Mucosa of descending colon (tissue), 3 donors: ENCODE measurements around the gene TMIE. TPM values are rescaled to one million over a fixed set of nuclear protein-coding genes. Genes with fewer than 3 reads are reported as not detected.

Experiments
- ATAC-seq: fragments of 200-7000 bp; cut with Tn5 transposase; one replicate; pipeline ENCODE4 v1.9.1; 2020; ENCODE audit warnings: mild to moderate bottlenecking, moderate library complexity
- DNase-seq, 3 donors: peaks; one replicate each; pipeline ENCODE4 v3.0.0-alpha.2; 2020
- H3K36me3 ChIP-seq: fragments of 200-600 bp; one replicate; pipeline ENCODE4 v1.8.0; 2021; ENCODE audit warnings: low read depth, mild to moderate bottlenecking
- H3K4me1 ChIP-seq: fragments of 200-600 bp; one replicate; pipeline ENCODE4 v1.8.0; 2021; ENCODE audit warnings: low read depth, mild to moderate bottlenecking
- H3K4me3 ChIP-seq: fragments of 200-600 bp; one replicate; pipeline ENCODE4 v1.8.0; 2021; ENCODE audit warnings: mild to moderate bottlenecking
- H3K9me3 ChIP-seq: fragments of 200-600 bp; one replicate; pipeline ENCODE4 v1.8.0; 2021; ENCODE audit warnings: mild to moderate bottlenecking
- intact Hi-C, 2 donors: fragments of 100-400 bp; cut with DNase I in 1 of 2; cut with micrococcal nuclease in 1 of 2; formaldehyde crosslinking; loops; one replicate each; pipeline versions ENCODE4 v1.11.0 to v1.11.1; 2022; cut with DNase I, micrococcal nuclease
- total RNA-seq, 3 donors: library from RNA; stranded (reverse); fragmentation: NEBNext Ultra II Directional in 2 of 3; extraction: Animal tissue kit (Norgen Biotek cat#: 25700) in 2 of 3; gene quantifications; one replicate each; pipeline versions ENCODE4 v1.2.1 to v1.2.4, GENCODE V29; 2021 to 2023
- TF ChIP-seq, protein P1 (sequence below): fragments of 200-600 bp; IDR thresholded peaks from one replicate; pipeline ENCODE4 v1.8.0; 2022; ENCODE audit warnings: antibody characterized with exemption, mild to moderate bottlenecking
- donor health status: DM: no; HTN: no; CAD: no; lungs with moderate emphysema.
- donor health status: DM: no; HTN: no; CAD: no.
- donor health status: DM: no; HTN: yes; CAD: no.

Gene TMIE
- total RNA-seq, 3 donors from 2014 or later: 0.23 to 1.1 TPM; not detected in 1

DNA sequence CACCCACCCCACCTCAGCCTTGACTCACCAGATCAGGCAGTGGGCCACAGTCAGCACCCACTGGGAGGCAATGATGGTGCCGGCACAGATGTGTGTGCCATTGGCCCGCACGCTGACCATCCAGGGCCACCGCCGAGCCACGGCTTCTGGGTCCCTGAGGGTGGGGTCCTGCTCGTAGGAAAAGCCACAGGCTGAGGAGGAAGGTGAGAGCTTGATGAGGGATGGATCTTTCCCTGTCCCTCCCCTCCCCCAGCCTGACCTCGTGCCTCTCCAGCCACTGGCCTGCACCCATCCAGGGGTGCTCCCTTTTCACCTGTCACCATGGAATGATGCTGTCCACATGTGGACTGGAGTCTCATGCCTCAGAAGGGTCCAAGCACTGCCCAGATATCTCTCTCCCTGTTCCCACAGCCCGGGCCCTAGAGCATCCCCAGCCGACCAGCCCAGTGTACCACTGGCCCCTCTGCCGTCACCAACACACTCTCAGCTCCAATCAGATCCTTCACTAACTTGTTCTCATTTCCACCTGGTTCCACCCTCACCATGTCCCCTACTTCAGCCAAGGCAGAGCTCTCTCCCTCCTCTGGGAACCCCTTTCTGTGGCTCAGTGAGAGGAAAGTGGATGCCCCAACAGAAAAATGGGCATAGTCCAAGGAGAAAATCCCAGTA is 14.4 kb downstream of the TMIE start:
- no peak overlapping the region for H3K4me3 ChIP-seq

DNA sequence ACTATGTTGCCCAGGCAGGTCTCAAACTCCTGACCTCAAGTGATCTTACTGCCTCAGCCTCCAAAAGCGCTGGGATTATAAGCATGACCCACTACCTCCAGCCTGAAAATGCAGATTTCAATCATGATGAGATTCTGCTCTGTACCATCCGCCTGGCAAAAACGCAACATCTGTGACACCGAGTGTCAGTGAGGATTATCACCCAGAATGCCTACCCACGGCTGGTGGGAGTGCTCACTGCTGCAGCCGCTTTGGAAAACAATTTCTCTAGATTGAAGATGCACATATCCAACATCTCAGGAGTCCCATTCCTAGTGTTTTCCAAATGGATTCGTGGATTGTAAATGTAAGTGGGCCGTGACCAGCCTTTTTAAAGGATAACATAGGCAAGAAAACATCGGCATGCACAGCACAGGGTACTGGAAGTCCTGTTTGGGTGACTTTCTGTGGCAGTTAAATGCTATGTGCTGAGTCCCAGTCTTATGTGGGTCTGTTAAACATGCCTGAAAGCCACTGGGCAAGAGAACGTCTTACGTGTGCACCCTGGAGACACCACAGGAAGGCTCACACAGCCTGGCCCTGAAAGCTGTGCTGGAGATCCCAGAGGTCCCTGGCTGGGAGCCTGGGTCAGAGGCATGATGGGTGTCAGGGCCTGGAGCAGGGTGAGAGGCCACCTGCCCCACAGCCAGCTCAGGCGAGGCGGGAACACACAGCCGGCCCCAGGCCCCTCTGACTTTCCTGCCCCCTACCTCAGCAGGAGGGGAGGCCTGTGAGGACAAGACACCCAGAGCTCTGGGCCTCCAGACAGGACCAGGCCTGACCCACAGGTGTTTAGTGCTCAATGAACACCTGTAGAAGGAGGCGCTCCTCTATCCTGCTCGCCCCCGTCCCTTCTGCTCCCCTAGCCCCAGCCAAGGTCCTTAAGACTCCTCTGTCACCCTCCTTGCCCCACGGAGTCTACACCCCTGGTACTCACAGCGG is 15.6 kb downstream of the TMIE start:
- TF ChIP-seq, protein P1, sequence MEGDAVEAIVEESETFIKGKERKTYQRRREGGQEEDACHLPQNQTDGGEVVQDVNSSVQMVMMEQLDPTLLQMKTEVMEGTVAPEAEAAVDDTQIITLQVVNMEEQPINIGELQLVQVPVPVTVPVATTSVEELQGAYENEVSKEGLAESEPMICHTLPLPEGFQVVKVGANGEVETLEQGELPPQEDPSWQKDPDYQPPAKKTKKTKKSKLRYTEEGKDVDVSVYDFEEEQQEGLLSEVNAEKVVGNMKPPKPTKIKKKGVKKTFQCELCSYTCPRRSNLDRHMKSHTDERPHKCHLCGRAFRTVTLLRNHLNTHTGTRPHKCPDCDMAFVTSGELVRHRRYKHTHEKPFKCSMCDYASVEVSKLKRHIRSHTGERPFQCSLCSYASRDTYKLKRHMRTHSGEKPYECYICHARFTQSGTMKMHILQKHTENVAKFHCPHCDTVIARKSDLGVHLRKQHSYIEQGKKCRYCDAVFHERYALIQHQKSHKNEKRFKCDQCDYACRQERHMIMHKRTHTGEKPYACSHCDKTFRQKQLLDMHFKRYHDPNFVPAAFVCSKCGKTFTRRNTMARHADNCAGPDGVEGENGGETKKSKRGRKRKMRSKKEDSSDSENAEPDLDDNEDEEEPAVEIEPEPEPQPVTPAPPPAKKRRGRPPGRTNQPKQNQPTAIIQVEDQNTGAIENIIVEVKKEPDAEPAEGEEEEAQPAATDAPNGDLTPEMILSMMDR: no peak
- no peaks in the 10 kb centered on the region for H3K4me1 ChIP-seq
- H3K9me3 ChIP-seq: no peaks in the 10 kb centered on the region
- no peak overlapping the region for H3K4me3 ChIP-seq
- H3K36me3 ChIP-seq: no peaks in the 10 kb centered on the region
- DNase-seq: no peak
- intact Hi-C loops: no loop called here
- ATAC-seq: no peak

More for the DNA sequence above, 14.4 kb downstream of the TMIE start:
- DNase-seq (no peak), ATAC-seq (no peak)
- intact Hi-C loops: no loop called here
- H3K4me1 ChIP-seq: no peaks in the 10 kb centered on the region
- H3K36me3 ChIP-seq: no peaks in the 10 kb centered on the region
- H3K9me3 ChIP-seq: no peaks in the 10 kb centered on the region
- TF ChIP-seq, protein P1: no peak

DNA sequence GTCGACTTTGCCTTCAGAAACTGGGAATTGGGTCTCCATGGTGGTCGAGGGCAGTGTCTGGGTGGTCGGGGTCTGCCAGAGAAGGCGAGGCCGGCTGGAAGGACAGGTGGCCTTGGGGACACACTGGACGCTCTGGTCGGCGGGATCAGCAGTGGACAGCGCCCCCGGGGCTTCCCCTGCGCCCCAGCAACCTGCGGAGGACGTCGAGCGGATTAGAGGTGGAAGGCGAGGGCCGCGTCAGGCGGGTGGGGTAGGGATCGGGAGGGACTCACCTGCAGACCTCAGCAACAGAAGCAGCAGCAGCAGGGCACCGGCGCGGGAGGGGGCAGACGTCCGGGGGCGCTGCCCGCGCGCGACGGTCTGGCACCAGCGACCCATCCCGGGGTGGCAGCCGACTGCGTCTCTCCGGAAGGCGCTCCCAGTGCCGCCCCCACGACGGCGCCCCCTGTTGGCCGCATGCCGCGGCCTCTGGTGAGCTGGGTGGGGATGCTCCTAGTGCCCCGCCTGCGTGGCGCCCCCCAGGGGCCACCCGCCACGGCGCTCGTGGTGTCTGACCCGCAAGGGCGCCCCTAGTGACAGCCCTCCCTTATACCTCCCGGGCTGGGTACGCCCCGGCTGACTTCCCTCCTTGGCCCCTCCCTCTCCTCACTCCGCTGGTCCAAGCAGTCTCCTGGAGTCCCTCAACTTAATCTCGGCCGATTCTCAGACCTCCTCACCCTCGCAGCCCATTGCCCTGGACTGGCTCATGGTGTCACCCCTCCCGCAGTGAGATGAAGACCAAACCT is 16.4 kb downstream of the TMIE start, which contains the start of gene PRSS50:
Gene PRSS50, minus strand, starts transcription at position 423 of the 785 bp plus-strand sequence. Its CDS starts 45 bp downstream, at position 378.
- ATAC-seq (no peak), DNase-seq (no peak)
- no peaks in the 10 kb centered on the region for H3K36me3 ChIP-seq

DNA sequence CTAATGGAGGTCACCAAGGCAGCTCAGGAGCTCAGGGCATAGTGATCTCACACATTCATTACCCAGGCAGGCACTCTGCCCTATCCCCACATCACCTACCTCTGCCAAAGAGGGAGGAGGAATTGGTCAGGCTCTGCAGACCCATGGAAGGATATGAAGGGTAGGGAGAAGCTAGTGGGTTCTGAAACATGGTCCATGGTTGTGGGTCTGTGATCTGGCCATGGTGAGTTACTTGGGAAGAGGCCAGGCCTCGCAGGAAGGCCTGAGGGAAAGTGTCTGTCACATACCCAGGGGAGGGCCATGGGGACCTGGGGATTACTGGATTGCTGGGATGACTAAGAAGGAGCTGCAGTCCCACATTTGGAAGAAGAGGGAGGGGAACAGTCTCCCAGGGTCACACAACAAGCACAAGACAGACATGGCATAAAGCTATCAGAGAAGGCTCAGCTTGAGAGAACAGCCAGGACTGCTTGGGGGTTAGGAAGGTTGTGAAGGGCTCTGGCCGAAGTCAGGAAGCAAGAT is 17.9 kb downstream of the TMIE start:
- Histone ChIP-seq H3K4me1 (no peaks in the 10 kb centered on the region), H3K9me3 (no peaks in the 10 kb centered on the region), H3K4me3 (no peak overlapping the region), H3K36me3 (no peaks in the 10 kb centered on the region)
- DNase-seq (no peak), ATAC-seq (no peak)
- intact Hi-C loops: no loop called here
- TF ChIP-seq, protein P1: no peak

More for the DNA sequence above, 16.4 kb downstream of the TMIE start, which contains the start of gene PRSS50:
- Histone ChIP-seq H3K9me3 (no peaks in the 10 kb centered on the region), H3K4me3 (no peak within 1 kb of the TSS), H3K4me1 (no peaks in the 10 kb centered on the region)
- intact Hi-C loops: no loop called here
- TF ChIP-seq, protein P1: no peak

DNA sequence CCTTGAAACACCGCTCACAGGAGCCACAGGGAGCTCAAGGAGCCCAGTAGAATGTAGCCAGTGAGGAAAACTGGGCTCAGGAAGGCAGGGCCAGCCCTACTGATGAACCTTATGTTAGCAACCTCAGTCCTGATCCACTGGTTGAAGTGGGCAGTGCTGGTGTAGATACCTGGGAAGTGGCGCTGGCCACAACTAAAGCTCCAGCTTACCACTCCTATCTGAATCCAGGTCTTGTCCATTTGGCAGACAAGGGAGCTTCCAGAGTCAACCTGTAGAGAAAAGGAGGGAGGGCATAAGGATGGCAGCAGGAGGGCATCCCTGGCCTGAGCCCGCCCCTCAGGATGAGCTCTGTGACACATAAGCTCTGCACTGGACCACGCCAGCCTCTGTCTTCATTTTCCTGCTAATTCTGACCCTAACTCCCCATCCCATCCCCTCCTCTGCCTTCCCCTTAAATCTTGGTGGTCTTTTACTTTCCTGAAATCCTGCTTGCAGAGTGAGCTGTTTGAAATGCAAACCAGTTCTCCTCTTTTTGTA is 18.6 kb downstream of the TMIE start:
- DNase-seq (no peak), ATAC-seq (no peak)
- intact Hi-C loops: no loop called here
- H3K36me3 ChIP-seq: no peaks in the 10 kb centered on the region
- TF ChIP-seq, protein P1: no peak
- no peaks in the 10 kb centered on the region for H3K9me3 ChIP-seq
- no peak overlapping the region for H3K4me3 ChIP-seq
- H3K4me1 ChIP-seq: no peaks in the 10 kb centered on the region
